Peyer's patch (tissue), 4 donors: ENCODE measurements around the gene SERINC3.

Source experiments
- POLR2A ChIP-seq, 2 donors: fragments of 450-650 bp; IDR thresholded peaks; one replicate each; pipeline ENCODE4 v1.5.1; 2017; ENCODE audit warnings: antibody characterized with exemption in 2 of 2, mild to moderate bottlenecking in 2 of 2, moderate library complexity in 2 of 2
- TF ChIP-seq, protein P1 (sequence below), 6 experiments: fragments of 450-650 bp in 4 of 6; fragments of 200-600 bp in 2 of 6; sonication (generic) in 1 of 6; IDR thresholded peaks; one replicate each; pipeline ENCODE4 v1.5.1; 2017 to 2019; ENCODE audit warnings: antibody characterized with exemption in 6 of 6, mild to moderate bottlenecking in 3 of 6, moderate library complexity in 1 of 6

DNA sequence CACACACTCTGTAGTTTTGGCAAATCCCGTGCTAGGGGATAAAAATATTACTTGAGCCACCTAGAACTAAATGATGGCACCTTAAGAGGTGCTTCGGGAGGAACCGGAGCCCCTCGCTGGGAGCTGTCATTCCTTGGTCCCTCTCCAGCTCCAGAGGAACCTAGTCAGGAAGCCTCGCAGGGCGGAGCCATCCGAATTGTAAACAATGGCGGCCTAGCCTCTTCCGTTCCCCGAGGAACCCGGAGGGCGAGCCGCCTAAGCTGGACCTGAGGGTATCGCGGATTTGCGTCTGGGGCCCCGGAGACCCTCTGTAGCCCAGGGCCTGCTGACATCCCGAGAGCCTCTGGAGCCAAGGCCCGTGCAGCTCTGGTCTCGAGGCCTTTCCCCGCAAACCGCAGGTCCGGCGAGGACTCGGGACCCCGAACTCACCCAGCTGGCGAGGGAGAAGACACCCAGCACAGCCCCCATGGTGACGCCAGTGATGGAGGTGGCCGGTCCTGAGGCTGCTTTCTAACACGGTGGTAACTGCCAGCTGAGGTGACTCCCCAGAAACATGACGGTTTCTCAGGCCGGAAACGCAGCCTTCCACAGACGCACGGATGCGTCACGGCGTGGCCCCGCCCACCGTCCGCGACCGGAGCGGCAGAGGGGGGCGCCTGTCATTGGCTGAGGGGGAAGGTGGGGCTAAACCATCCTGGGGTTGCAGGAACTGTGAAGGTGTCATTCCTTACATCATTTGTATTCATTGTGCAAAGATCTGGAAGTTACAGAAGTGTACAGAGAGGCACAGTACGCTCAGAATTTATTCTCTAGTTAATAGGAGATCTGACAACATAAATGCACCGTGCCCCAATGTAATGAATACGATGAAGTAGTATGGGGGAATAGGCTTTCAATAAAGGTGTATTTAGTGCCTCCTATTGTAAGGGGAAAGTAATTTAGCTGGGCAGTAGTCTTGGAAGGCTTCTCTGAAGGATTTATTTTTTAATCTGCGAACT, at the start of gene SERINC3:
- TF ChIP-seq, protein P1, sequence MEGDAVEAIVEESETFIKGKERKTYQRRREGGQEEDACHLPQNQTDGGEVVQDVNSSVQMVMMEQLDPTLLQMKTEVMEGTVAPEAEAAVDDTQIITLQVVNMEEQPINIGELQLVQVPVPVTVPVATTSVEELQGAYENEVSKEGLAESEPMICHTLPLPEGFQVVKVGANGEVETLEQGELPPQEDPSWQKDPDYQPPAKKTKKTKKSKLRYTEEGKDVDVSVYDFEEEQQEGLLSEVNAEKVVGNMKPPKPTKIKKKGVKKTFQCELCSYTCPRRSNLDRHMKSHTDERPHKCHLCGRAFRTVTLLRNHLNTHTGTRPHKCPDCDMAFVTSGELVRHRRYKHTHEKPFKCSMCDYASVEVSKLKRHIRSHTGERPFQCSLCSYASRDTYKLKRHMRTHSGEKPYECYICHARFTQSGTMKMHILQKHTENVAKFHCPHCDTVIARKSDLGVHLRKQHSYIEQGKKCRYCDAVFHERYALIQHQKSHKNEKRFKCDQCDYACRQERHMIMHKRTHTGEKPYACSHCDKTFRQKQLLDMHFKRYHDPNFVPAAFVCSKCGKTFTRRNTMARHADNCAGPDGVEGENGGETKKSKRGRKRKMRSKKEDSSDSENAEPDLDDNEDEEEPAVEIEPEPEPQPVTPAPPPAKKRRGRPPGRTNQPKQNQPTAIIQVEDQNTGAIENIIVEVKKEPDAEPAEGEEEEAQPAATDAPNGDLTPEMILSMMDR (IDR thresholded peaks at IDR 0.05) = peak in 1 of 6 experiments; percentile 15
- peak; percentile 52 to 88 for TF ChIP-seq POLR2A (IDR thresholded peaks at IDR 0.05)
